Testis (tissue), 3 donors: Measurements from ENCODE around the gene TNFRSF4. TPM values are rescaled to one million over a fixed set of nuclear protein-coding genes. Genes with fewer than 3 reads are reported as not detected.

Experiments used
- DNase-seq: peaks from one replicate; pipeline ENCODE4 v3.0.0-alpha.2; 2019
- H3K27ac ChIP-seq, 2 donors: fragments of 200-600 bp; sonication (generic); one replicate each; pipeline ENCODE4 v1.5.1; 2019
- H3K27me3 ChIP-seq: fragments of 200-600 bp; sonication (generic); one replicate; pipeline ENCODE4 v1.5.1; 2019
- H3K36me3 ChIP-seq: fragments of 200-600 bp; sonication (generic); one replicate; pipeline ENCODE4 v1.5.1; 2017; ENCODE audit warnings: low read depth; ENCODE audit errors: missing control alignments
- H3K4me1 ChIP-seq: fragments of 200-600 bp; sonication (generic); one replicate; pipeline ENCODE4 v1.5.1; 2019
- H3K4me3 ChIP-seq, 2 donors: fragments of 200-600 bp; sonication (generic); one replicate each; pipeline ENCODE4 v1.5.1; 2017 to 2019
- H3K9me3 ChIP-seq: fragments of 200-600 bp; sonication (generic); one replicate; pipeline ENCODE4 v1.5.1; 2017
- POLR2A ChIP-seq: fragments of 450-650 bp; IDR thresholded peaks from one replicate; pipeline ENCODE4 v1.6.1; 2017; ENCODE audit warnings: antibody characterized with exemption, mild to moderate bottlenecking, moderate library complexity
- WGBS, 2 donors: methylation state at CpG; one replicate each; pipeline ENCODE4 v1.1.5; 2018; 5-methylcytosine and 5-hydroxymethylcytosine counted together
- intact Hi-C: fragments of 100-400 bp; cut with DNase I; formaldehyde crosslinking; loops from one replicate; pipeline ENCODE4 v1.15.1; 2023; ENCODE audit warnings: low total_unique reads
- polyA plus RNA-seq: library from polyadenylated mRNA; stranded (reverse); fragments of 350-450 nt; fragmentation: Illumina TruSeq; extraction: RNeasy Lipid Tissue Mini Kit (QIAGEN cat#74804); gene quantifications from one replicate; pipeline ENCODE4 v1.2.3, GENCODE V29; 2014; ENCODE audit warnings: low read depth, low replicate concordance; ENCODE audit not compliant: insufficient read depth
- total RNA-seq, 2 donors: library from RNA; depleted of rRNA; stranded (reverse); fragments of >200 nt; gene quantifications; one replicate each; pipeline ENCODE4 v1.2.3, GENCODE V29; 2016
- TF ChIP-seq, protein P1 (sequence below), 3 experiments: fragments of 450-650 bp in 2 of 3; fragments of 200-600 bp in 1 of 3; sonication (generic) in 1 of 3; IDR thresholded peaks; one replicate each; pipeline ENCODE4 v1.5.1; 2016 to 2019; ENCODE audit warnings: antibody characterized with exemption in 3 of 3, mild to moderate bottlenecking in 2 of 3, moderate library complexity in 1 of 3

Gene TNFRSF4
- total and polyA plus RNA-seq, 3 donors from 2014 or later: 0.80 to 1.4 (median 0.87) TPM

DNA sequence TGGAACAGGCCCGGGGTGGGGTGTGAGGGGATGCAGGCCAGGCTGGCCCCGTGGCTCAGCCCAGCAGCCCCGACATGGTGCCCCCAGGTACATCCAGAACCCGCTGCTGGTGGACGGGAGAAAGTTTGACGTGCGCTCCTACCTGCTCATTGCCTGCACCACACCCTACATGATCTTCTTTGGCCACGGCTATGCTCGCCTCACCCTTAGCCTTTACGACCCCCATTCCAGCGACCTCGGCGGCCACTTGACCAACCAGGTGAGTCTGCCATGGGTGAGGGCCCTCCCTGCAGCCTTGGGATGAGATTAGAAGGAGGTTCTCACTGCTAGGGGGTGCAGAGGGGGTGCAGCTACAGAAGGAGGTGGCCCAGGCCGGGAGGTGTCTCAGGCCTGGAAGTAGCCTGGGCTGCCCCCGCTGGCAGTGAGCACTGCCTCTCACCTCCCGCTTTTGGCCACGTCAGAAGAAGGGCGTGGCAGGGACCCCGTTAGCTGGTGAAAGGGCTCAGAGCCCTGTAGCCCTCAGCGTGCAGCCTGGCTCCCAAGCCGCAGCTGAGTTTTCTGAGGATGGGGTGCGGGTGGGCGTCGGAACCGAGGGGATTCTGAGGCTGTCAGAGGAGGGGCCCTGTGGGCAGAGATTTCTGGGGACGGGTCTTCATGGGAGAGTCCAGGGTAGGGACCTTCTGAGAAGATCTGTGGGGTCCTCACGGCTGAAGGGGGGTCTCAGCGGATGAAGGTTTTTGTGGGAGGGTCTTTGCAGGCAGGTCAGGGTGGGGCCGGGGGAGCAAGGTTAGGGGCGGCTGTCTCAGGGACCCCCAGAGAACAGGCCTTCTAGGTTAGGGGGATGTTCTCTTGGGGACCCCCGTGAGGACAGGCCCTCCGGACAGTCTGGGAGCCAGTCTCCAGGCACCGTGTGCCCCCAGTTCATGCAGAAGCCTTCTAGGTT is 29.8 kb downstream of the TNFRSF4 start:
- intact Hi-C loops: no loop called here
- no peak overlapping the region for H3K4me3 ChIP-seq
- no peak overlapping the region for H3K27ac ChIP-seq
- H3K27me3 ChIP-seq: no peaks in the 10 kb centered on the region
- TF ChIP-seq POLR2A: no peak
- TF ChIP-seq, protein P1, sequence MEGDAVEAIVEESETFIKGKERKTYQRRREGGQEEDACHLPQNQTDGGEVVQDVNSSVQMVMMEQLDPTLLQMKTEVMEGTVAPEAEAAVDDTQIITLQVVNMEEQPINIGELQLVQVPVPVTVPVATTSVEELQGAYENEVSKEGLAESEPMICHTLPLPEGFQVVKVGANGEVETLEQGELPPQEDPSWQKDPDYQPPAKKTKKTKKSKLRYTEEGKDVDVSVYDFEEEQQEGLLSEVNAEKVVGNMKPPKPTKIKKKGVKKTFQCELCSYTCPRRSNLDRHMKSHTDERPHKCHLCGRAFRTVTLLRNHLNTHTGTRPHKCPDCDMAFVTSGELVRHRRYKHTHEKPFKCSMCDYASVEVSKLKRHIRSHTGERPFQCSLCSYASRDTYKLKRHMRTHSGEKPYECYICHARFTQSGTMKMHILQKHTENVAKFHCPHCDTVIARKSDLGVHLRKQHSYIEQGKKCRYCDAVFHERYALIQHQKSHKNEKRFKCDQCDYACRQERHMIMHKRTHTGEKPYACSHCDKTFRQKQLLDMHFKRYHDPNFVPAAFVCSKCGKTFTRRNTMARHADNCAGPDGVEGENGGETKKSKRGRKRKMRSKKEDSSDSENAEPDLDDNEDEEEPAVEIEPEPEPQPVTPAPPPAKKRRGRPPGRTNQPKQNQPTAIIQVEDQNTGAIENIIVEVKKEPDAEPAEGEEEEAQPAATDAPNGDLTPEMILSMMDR (IDR thresholded peaks at IDR 0.05): no peak
- H3K9me3 ChIP-seq: no peaks in the 10 kb centered on the region
- H3K36me3 ChIP-seq: no peaks in the 10 kb centered on the region
- 82 to 85% methylated on average over 26 to 33 of the region's 33 CpGs for WGBS, 2 donors
- H3K4me1 ChIP-seq: no peaks in the 10 kb centered on the region
- DNase-seq: no peak

- no peak overlapping the region for H3K4me3 ChIP-seq
- 59 to 73% methylated on average over 20 to 21 of the region's 21 CpGs for WGBS, 2 donors
- H3K27ac ChIP-seq: no peak overlapping the region
- DNase-seq: no peak
- intact Hi-C loops: no loop called here
- H3K4me1 ChIP-seq: no peaks in the 10 kb centered on the region
- no peaks in the 10 kb centered on the region for H3K36me3 ChIP-seq
- no peaks in the 10 kb centered on the region for H3K27me3 ChIP-seq
- H3K9me3 ChIP-seq: no peaks in the 10 kb centered on the region
- TF ChIP-seq, protein P1 (IDR thresholded peaks at IDR 0.05): no peak
- TF ChIP-seq POLR2A: no peak
These were observed 30.7 kb downstream of the TNFRSF4 start for GRCh38 chr1:1183221-1183747.

DNA sequence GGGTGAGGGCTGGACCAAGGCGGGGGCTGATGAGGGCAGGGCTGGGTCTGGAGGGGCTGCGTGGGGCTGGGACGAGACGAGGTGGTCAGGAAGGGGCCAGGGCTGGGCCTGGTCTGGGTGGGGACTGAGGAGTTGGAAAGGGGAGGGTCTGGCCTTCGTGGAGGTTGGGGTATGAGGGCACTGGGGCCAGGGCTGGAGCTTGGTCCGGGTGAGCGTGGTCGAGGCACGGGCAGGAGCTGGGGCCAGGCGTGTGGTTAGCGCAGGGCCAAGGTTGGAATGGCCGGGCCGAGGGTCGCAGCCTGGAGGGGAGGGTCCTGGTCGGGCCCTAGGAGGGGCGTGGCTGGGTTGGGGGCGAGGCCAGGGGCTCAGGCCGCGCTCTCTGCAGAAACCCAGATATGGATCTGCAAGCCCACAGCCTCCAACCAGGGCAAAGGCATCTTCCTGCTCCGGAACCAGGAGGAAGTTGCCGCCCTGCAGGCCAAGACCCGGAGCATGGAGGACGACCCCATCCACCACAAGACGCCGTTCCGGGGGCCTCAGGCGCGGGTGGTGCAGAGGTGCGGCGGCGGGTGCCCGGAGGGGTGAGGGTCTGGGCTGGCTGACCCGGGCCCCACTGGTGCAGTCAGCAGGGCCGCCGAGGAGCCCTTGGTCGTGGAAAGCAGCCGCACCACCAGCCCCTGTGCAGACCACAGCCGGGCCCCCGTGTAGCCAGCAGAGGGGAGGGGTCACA is 31.3 kb downstream of the TNFRSF4 start:
- H3K36me3 ChIP-seq: no peaks in the 10 kb centered on the region
- no peaks in the 10 kb centered on the region for H3K4me1 ChIP-seq
- WGBS, 2 donors: 74 to 79% methylated on average over 19 to 39 of the region's 39 CpGs
- DNase-seq: no peak
- no peaks in the 10 kb centered on the region for H3K27me3 ChIP-seq
- H3K9me3 ChIP-seq: no peaks in the 10 kb centered on the region
- no peak overlapping the region for H3K4me3 ChIP-seq
- intact Hi-C loops: no loop called here
- H3K27ac ChIP-seq: no peak overlapping the region
- TF ChIP-seq POLR2A: no peak
- TF ChIP-seq, protein P1 (IDR thresholded peaks at IDR 0.05): no peak

GRCh38 chr1:1181938-1182410 is 32.0 kb downstream of the TNFRSF4 start:
- H3K4me3 ChIP-seq: no peak overlapping the region
- no peaks in the 10 kb centered on the region for H3K36me3 ChIP-seq
- H3K27ac ChIP-seq: no peak overlapping the region
- no peaks in the 10 kb centered on the region for H3K9me3 ChIP-seq
- DNase-seq: no peak
- no peaks in the 10 kb centered on the region for H3K4me1 ChIP-seq
- TF ChIP-seq, protein P1 (IDR thresholded peaks at IDR 0.05): no peak
- no peak for TF ChIP-seq POLR2A
- H3K27me3 ChIP-seq: no peaks in the 10 kb centered on the region
- 81 to 88% methylated on average over 7 to 21 of the region's 21 CpGs for WGBS, 2 donors
- intact Hi-C loops: no loop called here
